ENCODE results near the gene EGLN2. TPM values are rescaled to one million over a fixed set of nuclear protein-coding genes. Genes with fewer than 3 reads are reported as not detected.

Gene EGLN2
- total and polyA plus RNA-seq, 2 donors (not counting 3 experiments of a cell fraction or from before 2014, with no cell fraction given) = 118 to 152 TPM

GRCh38 chr19:40803170-40803856 is 4.3 kb downstream of the EGLN2 start:
- ChIA-PET POLR2A (no interaction called here), CTCF (interaction anchor here (0.9 to 1.9 kb wide), 3 partner anchors 25 to 140 kb away, joined by 3 to 7 read pairs (median 4); partner anchors contain the start of gene RAB4B)
- Histone ChIP-seq H3K4me2 (ENCODE audit: insufficient read depth, low read length) (peak overlapping the region; percentile 81), H2AFZ (ENCODE audit: low read depth, low read length) (no peak overlapping the region), H3K4me3 (replicated peaks in 1 of 3; ENCODE audit: insufficient read depth in 1 of 3, low read depth in 1 of 3, low read length in 3 of 3) (no peak overlapping the region), H3K9ac (replicated peaks; ENCODE audit: extremely low read depth, insufficient read depth, low read length) (peak overlapping the region; percentile 6), H3K4me1 (ENCODE audit: control insufficient read depth, extremely low read depth, insufficient read depth, low read length) (peaks cover 74% of the 10 kb centered on the region), H3K79me2 (ENCODE audit: control insufficient read depth, insufficient read depth, low read length) (peaks cover 83% of the 10 kb centered on the region), H3K9me1 (replicated peaks; ENCODE audit: control insufficient read depth, extremely low read depth, insufficient read depth, low read length) (no peaks in the 10 kb centered on the region), H3K27ac (ENCODE audit: insufficient read depth, low read depth, low read length) (peak overlapping the region; percentile 5), H4K20me1 (replicated peaks; ENCODE audit: control insufficient read depth, extremely low read depth, insufficient read depth, low read length) (no peaks in the 10 kb centered on the region), H3K36me3 (ENCODE audit: control insufficient read depth in 2 of 2, extremely low read depth in 1 of 2, insufficient read depth in 2 of 2, low read length in 2 of 2) (peaks cover under 1 to 35% of the 10 kb centered on the region in 2 experiments), H3K9me3 (replicated peaks; ENCODE audit: control insufficient read depth, insufficient read depth, low read length) (no peaks in the 10 kb centered on the region), H3K27me3 (ENCODE audit: control insufficient read depth in 2 of 2, insufficient read depth in 2 of 2, low read length in 2 of 2) (no peaks in the 10 kb centered on the region)
- FAIRE-seq (no peak), DNase-seq (ENCODE audit: low read depth, low spot score) (no peak)
- dilution Hi-C loops (cut with MboI; ENCODE audit: extremely low pct_ligation_motif_present, low sequenced_read_pairs) (no loop called here), intact Hi-C loops (cut with micrococcal nuclease) (loop anchor here (10.0 kb wide), 1 partner anchor 359 kb away; the partner anchor contains the start of gene SERTAD3)
- TF ChIP-seq POLR2AphosphoS5 (IDR thresholded peaks at IDR 0.05; ENCODE audit: insufficient read depth, low read depth, low read length) (no peak), POLR2A (IDR thresholded peaks at IDR 0.05; ENCODE audit: low read depth, low read length) (no peak), MAX (IDR thresholded peaks at IDR 0.05; ENCODE audit: insufficient read depth, insufficient read length) (no peak), EZH2 (IDR thresholded peaks at IDR 0.05; ENCODE audit: borderline replicate concordance, low read depth, low read length, severe bottlenecking) (no peak)
- no TSS peak for BruUV-seq (replicated peaks)

- BruUV-seq (replicated peaks) = no TSS peak
- intact Hi-C loops (cut with micrococcal nuclease) (loop anchor here (10.0 kb wide), 1 partner anchor 359 kb away; the partner anchor contains the start of gene SERTAD3), dilution Hi-C loops (cut with MboI; ENCODE audit: extremely low pct_ligation_motif_present, low sequenced_read_pairs) (no loop called here)
- TF ChIP-seq POLR2AphosphoS5 (IDR thresholded peaks at IDR 0.05; ENCODE audit: insufficient read depth, low read depth, low read length) (no peak), EZH2 (IDR thresholded peaks at IDR 0.05; ENCODE audit: borderline replicate concordance, low read depth, low read length, severe bottlenecking) (no peak), POLR2A (IDR thresholded peaks at IDR 0.05; ENCODE audit: low read depth, low read length) (no peak), JUN (IDR thresholded peaks at IDR 0.05; ENCODE audit: borderline replicate concordance, insufficient read depth, insufficient read length, low read depth) (no peak), MYC (IDR thresholded peaks at IDR 0.05; ENCODE audit: low read depth, low read length) (no peak), FOS (IDR thresholded peaks at IDR 0.05; ENCODE audit: borderline replicate concordance, insufficient read depth, low read length) (no peak)
- DNase-seq (ENCODE audit: low read depth, low spot score) (no peak), FAIRE-seq (no peak)
- Histone ChIP-seq H3K36me3 (ENCODE audit: control insufficient read depth in 2 of 2, extremely low read depth in 1 of 2, insufficient read depth in 2 of 2, low read length in 2 of 2) (peaks cover 6 to 41% of the 10 kb centered on the region in 2 experiments), H3K4me2 (ENCODE audit: insufficient read depth, low read length) (no peak overlapping the region), H2AFZ (ENCODE audit: low read depth, low read length) (no peak overlapping the region), H3K4me3 (replicated peaks in 1 of 3; ENCODE audit: insufficient read depth in 1 of 3, low read depth in 1 of 3, low read length in 3 of 3) (no peak overlapping the region), H3K9me3 (replicated peaks; ENCODE audit: control insufficient read depth, insufficient read depth, low read length) (no peaks in the 10 kb centered on the region), H3K27ac (ENCODE audit: insufficient read depth, low read depth, low read length) (no peak overlapping the region), H3K9ac (replicated peaks; ENCODE audit: extremely low read depth, insufficient read depth, low read length) (no peak overlapping the region), H3K4me1 (ENCODE audit: control insufficient read depth, extremely low read depth, insufficient read depth, low read length) (peaks cover 71% of the 10 kb centered on the region), H3K27me3 (ENCODE audit: control insufficient read depth in 2 of 2, insufficient read depth in 2 of 2, low read length in 2 of 2) (no peaks in the 10 kb centered on the region), H3K79me2 (ENCODE audit: control insufficient read depth, insufficient read depth, low read length) (peaks cover 86% of the 10 kb centered on the region), H4K20me1 (replicated peaks; ENCODE audit: control insufficient read depth, extremely low read depth, insufficient read depth, low read length) (no peaks in the 10 kb centered on the region), H3K9me1 (replicated peaks; ENCODE audit: control insufficient read depth, extremely low read depth, insufficient read depth, low read length) (no peaks in the 10 kb centered on the region)
- CTCF ChIA-PET = interaction anchor here (1.8 kb wide), 1 partner anchor 16 kb away, joined by 5 read pairs; no protein-coding TSS in a partner anchor
- POLR2A ChIA-PET = no interaction called here
Measured at GRCh38 chr19:40803857-40804782, 5.1 kb downstream of the EGLN2 start.

Data from endothelial cell of umbilical vein (primary cell).